ENCODE data around the gene GMDS.

- TF ChIP-seq CTCF (IDR thresholded peaks at IDR 0.05 in 4 of 5, conservative IDR thresholded peaks at IDR 0.05 in 1 of 5) (no peak), POLR2A (IDR thresholded peaks at IDR 0.05) (no peak)
Observed at GRCh38 chr6:2072453-2072852, 173.0 kb downstream of the GMDS start.

Measured in gastrocnemius medialis (tissue), 4 donors.